GM12878 (cell line): ENCODE measurements around the gene LOXL3. TPM values are rescaled to one million over a fixed set of nuclear protein-coding genes. Genes with fewer than 3 reads are reported as not detected.

ENCODE experiments used
- ATAC-seq: fragments of 200-7000 bp; cut with Tn5 transposase; 3 replicates; pipeline ENCODE4 v1.9.1; 2020; ENCODE audit warnings: mild to moderate bottlenecking, moderate library complexity
- BruUV-seq: library from RNA; stranded (reverse); fragments of 400-500 nt; replicated peaks from 2 replicates; lab custom pipeline; 2021; lab: Mats Ljungman, UMichigan
- CTCF ChIA-PET: fragments of 300-600 bp; sonication (Branson Sonifier 250); formaldehyde crosslinking; extraction: SDS; loops from one replicate; lab custom pipeline; 2021; ENCODE audit warnings: inconsistent platforms; lab: Yijun Ruan, JAX
- POLR2A ChIA-PET: fragments of 350-600 bp; formaldehyde crosslinking; extraction: SDS; loops from one replicate; lab custom pipeline; 2021; ENCODE audit warnings: inconsistent platforms; lab: Charles Lee
- RAD21 ChIA-PET: fragments of 300-600 bp; sonication (Branson Sonifier 250); formaldehyde crosslinking; loops from one replicate; lab custom pipeline; 2023; ENCODE audit warnings: antibody characterized with exemption; ENCODE audit not compliant: unreplicated experiment; lab: Charles Lee
- SMC1A ChIA-PET: fragments of 300-600 bp; sonication (Branson Sonifier 250); formaldehyde crosslinking; loops from one replicate; lab custom pipeline; 2023; ENCODE audit not compliant: unreplicated experiment, uncharacterized antibody; lab: Charles Lee
- DNase-seq: peaks from one replicate; pipeline ENCODE4 v3.0.0-alpha.2; 2011; ENCODE audit warnings: low read depth, low spot score
- FAIRE-seq: peaks from 3 replicates; lab custom pipeline; 2011; peaks lifted over from hg19 to GRCh38; lab: Jason Lieb, UNC
- H2AFZ ChIP-seq: 2 replicates; pipeline ENCODE4 v1.6.0; 2011; ENCODE audit warnings: low read depth, low read length, control low read depth; ENCODE audit not compliant: control insufficient read depth
- H3K27ac ChIP-seq: 2 replicates; pipeline ENCODE4 v1.5.1; 2011; ENCODE audit warnings: control low read depth; ENCODE audit not compliant: control insufficient read depth, insufficient read depth
- H3K27me3 ChIP-seq, 2 experiments: replicated peaks in 1 of 2; 2 replicates each; pipeline versions ENCODE4 v1.6.0 to v1.6.1; 2011; ENCODE audit warnings: low read length in 1 of 2; ENCODE audit not compliant: control insufficient read depth in 2 of 2, insufficient read depth in 2 of 2
- H3K36me3 ChIP-seq, 2 experiments: 2 replicates each; pipeline ENCODE4 v1.5.1; 2011; ENCODE audit warnings: low read length in 1 of 2; ENCODE audit not compliant: control insufficient read depth in 2 of 2, insufficient read depth in 2 of 2
- H3K4me1 ChIP-seq: 2 replicates; pipeline ENCODE4 v1.6.1; 2011; ENCODE audit warnings: mild to moderate bottlenecking, low read length, moderate library complexity, mixed read lengths; ENCODE audit not compliant: control insufficient read depth, insufficient read depth
- H3K4me2 ChIP-seq: 2 replicates; pipeline ENCODE4 v1.6.0; 2011; ENCODE audit warnings: control low read depth; ENCODE audit not compliant: control insufficient read depth, insufficient read depth
- H3K4me3 ChIP-seq: fragments of 200-600 bp; sonication (generic); 2 replicates; pipeline ENCODE4 v1.5.1; 2016
- H3K79me2 ChIP-seq: 2 replicates; pipeline ENCODE4 v1.6.0; 2011; ENCODE audit warnings: low read length; ENCODE audit not compliant: control insufficient read depth, insufficient read depth
- H3K9ac ChIP-seq: 2 replicates; pipeline ENCODE4 v1.8.0; 2011; ENCODE audit warnings: low read length, control low read depth, mixed read lengths; ENCODE audit not compliant: control insufficient read depth, insufficient read depth
- H3K9me3 ChIP-seq: replicated peaks from 3 replicates; pipeline ENCODE4 v1.5.1; 2011; ENCODE audit warnings: mild to moderate bottlenecking, low read length; ENCODE audit not compliant: control insufficient read depth, insufficient read depth
- H4K20me1 ChIP-seq: 2 replicates; pipeline ENCODE4 v1.6.0; 2011; ENCODE audit not compliant: control insufficient read depth, insufficient read depth
- BHLHE40 ChIP-seq, 2 experiments: fragments of 450-650 bp in 1 of 2; IDR thresholded peaks; 2 replicates each; pipeline ENCODE4 v1.6.1; 2011 to 2017; ENCODE audit warnings: low read depth in 2 of 2, borderline replicate concordance in 1 of 2, improper control_type of control experiment in 1 of 2, low read length in 1 of 2, mild to moderate bottlenecking in 1 of 2
- CREB1 ChIP-seq: IDR thresholded peaks from 2 replicates; pipeline ENCODE4 v1.6.1; 2012; ENCODE audit warnings: low read depth, mild to moderate bottlenecking, inconsistent platforms
- E4F1 ChIP-seq: fragments of 450-650 bp; IDR thresholded peaks from 2 replicates; pipeline ENCODE4 v1.6.1; 2018; ENCODE audit warnings: borderline replicate concordance, mild to moderate bottlenecking; ENCODE audit not compliant: partially characterized antibody
- EGR1 ChIP-seq, 2 experiments: IDR thresholded peaks; 1 replicate in 1 of 2; 2 replicates in 1 of 2; pipeline ENCODE4 v1.6.1; 2011 to 2012; ENCODE audit warnings: low read depth in 2 of 2, low read length in 2 of 2, borderline replicate concordance in 1 of 2, mild to moderate bottlenecking in 1 of 2, moderate library complexity in 1 of 2
- FOXK2 ChIP-seq: fragments of 450-650 bp; IDR thresholded peaks from 2 replicates; pipeline ENCODE4 v1.6.1; 2017; ENCODE audit warnings: mild to moderate bottlenecking, moderate library complexity
- HSF1 ChIP-seq: fragments of 150-350 bp; IDR thresholded peaks from 2 replicates; pipeline ENCODE4 v1.6.1; 2014; ENCODE audit warnings: mild to moderate bottlenecking, low read depth, low read length
- KAT2A ChIP-seq: conservative IDR thresholded peaks from 2 replicates; pipeline ENCODE4 v1.6.1; 2011; ENCODE audit warnings: low read depth, low read length; ENCODE audit not compliant: control insufficient read depth
- NFYA ChIP-seq: IDR thresholded peaks from 2 replicates; pipeline ENCODE4 v1.6.1; 2011; ENCODE audit warnings: low read depth, mild to moderate bottlenecking, low read length, improper control_type of control experiment, borderline replicate concordance
- POU2F2 ChIP-seq: IDR thresholded peaks from 3 replicates; pipeline ENCODE4 v1.6.1; 2011; ENCODE audit warnings: low read depth, mild to moderate bottlenecking, low read length, borderline replicate concordance
- RFX5 ChIP-seq: IDR thresholded peaks from 2 replicates; pipeline ENCODE4 v1.6.1; 2011; ENCODE audit warnings: low read depth, low read length, improper control_type of control experiment
- TAF1 ChIP-seq: IDR thresholded peaks from 2 replicates; pipeline ENCODE4 v1.6.1; 2011; ENCODE audit warnings: mild to moderate bottlenecking, low read depth, low read length, borderline replicate concordance
- TCF12 ChIP-seq: IDR thresholded peaks from 2 replicates; pipeline ENCODE4 v1.6.1; 2011; ENCODE audit warnings: low read depth, mild to moderate bottlenecking, low read length
- WGBS: methylation state at CpG from one replicate; pipeline ENCODE4 v1.1.6; 2016; ENCODE audit warnings: low lambda C conversion rate; ENCODE audit not compliant: insufficient replicate concordance, insufficient coverage; ENCODE audit errors: missing lambda C conversion rate; 5-methylcytosine and 5-hydroxymethylcytosine counted together
- in situ Hi-C: fragments of 300-500 bp; cut with MboI; formaldehyde crosslinking; loops from 9 replicates; pipeline ENCODE4 v1.14.3; 2018; ENCODE audit warnings: mixed read lengths
- intact Hi-C: fragments of 100-400 bp; cut with micrococcal nuclease; formaldehyde crosslinking; loops from one replicate; pipeline ENCODE4 v1.14.2; 2022; ENCODE audit not compliant: unreplicated experiment
- polyA plus RNA-seq, 11 experiments: library from polyadenylated mRNA; depleted of rRNA in 4 of 11; unstranded in 6 of 11; stranded (reverse) in 5 of 11; fragments of >200 nt; fragmentation: Nextera tagmentation in 4 of 11; fragmentation: Illumina TruSeq in 1 of 11; extraction: Ambion mirVana in 4 of 11; extraction: Trizol in 1 of 11; gene quantifications; 1 replicate in 1 of 11; 2 replicates in 10 of 11; pipeline versions ENCODE4 v1.2.1 to v1.2.3, GENCODE V29; 2011 to 2016; ENCODE audit warnings: inconsistent platforms in 2 of 11, missing spikeins in 2 of 11, low read depth in 1 of 11
- total RNA-seq, 4 experiments: library from RNA; depleted of rRNA in 3 of 4; stranded (reverse); fragments of >200 nt in 3 of 4; fragmentation: Illumina TruSeq in 1 of 4; extraction: Trizol in 1 of 4; gene quantifications; 2 replicates each; pipeline versions ENCODE4 v1.2.1 to v1.2.3, GENCODE V29; 2013 to 2021

The LOXL3 gene
- total and polyA plus RNA-seq, 10 of the 15 experiments (the other 5 are each of a cell fraction or from before 2014, with no cell fraction given) = 6.2 to 40.9 (median 23.3) TPM

GRCh38 chr2:74581463-74581862 is 27.7 kb upstream of the LOXL3 start:
- Histone ChIP-seq H3K79me2 (no peaks in the 10 kb centered on the region), H3K36me3 (no peaks in the 10 kb centered on the region), H3K4me2 (no peak overlapping the region), H3K27me3 (no peaks in the 10 kb centered on the region), H3K4me1 (peaks cover 54% of the 10 kb centered on the region), H3K9me3 (no peaks in the 10 kb centered on the region), H4K20me1 (no peaks in the 10 kb centered on the region), H3K27ac (no peak overlapping the region), H2AFZ (no peak overlapping the region), H3K4me3 (no peak overlapping the region), H3K9ac (no peak overlapping the region)
- 97% methylated on average over 3 of the region's 3 CpGs for WGBS
- ChIA-PET RAD21 (interaction anchor here (8.7 to 11.0 kb wide), 3 partner anchors 6 to 52 kb away, joined by 96 to 158 read pairs (median 152); partner anchors contain the start of genes AUP1, DOK1, DQX1 and HTRA2), SMC1A (interaction anchor here (3.0 to 11.0 kb wide), 5 partner anchors 10 to 51 kb away, joined by 15 to 371 read pairs (median 106); partner anchors contain the start of genes AUP1, DQX1, HTRA2 and LOXL3), POLR2A (interaction anchor here (25.0 kb wide), 1 partner anchor 29 kb away, joined by 441 read pairs; the partner anchor contains the start of genes DOK1 and LOXL3), CTCF (interaction anchor here (0.9 to 11.2 kb wide), 6 partner anchors 10 to 77 kb away, joined by 4 to 281 read pairs (median 170); partner anchors contain the start of genes AUP1, DOK1, DQX1 and HTRA2)
- DNase-seq = no peak
- intact Hi-C loops = loop anchor here (10.0 kb wide), 1 partner anchor 247 kb away; no protein-coding TSS in a partner anchor
- BruUV-seq = no TSS peak
- ATAC-seq = no peak
- in situ Hi-C loops = loop anchor here (10.0 kb wide), 1 partner anchor 97 kb away; the partner anchor contains the start of genes CCDC142 and TTC31
- no peak for FAIRE-seq
- TF ChIP-seq TCF12 (no peak), CREB1 (no peak), TAF1 (no peak), NFYA (no peak), EGR1 (IDR thresholded peaks at IDR 0.05; ENCODE audit: borderline replicate concordance in 1 of 2, low read depth in 2 of 2, low read length in 2 of 2) (no peak), RFX5 (no peak), POU2F2 (no peak), BHLHE40 (IDR thresholded peaks at IDR 0.05; ENCODE audit: borderline replicate concordance in 1 of 2, low read depth in 2 of 2, low read length in 1 of 2) (no peak), HSF1 (no peak), FOXK2 (no peak), E4F1 (no peak), KAT2A (no peak)
